Prostate gland (tissue), 2 donors: ENCODE measurements around the gene CSMD2.

ENCODE experiments used
- POLR2A ChIP-seq: fragments of 450-650 bp; IDR thresholded peaks from one replicate; pipeline ENCODE4 v1.6.1; 2016; ENCODE audit warnings: antibody characterized with exemption, mild to moderate bottlenecking
- POLR2AphosphoS5 ChIP-seq: sonication (generic); formaldehyde crosslinking; IDR thresholded peaks from one replicate; pipeline ENCODE4 v1.6.1; 2017; ENCODE audit warnings: antibody characterized with exemption
- TF ChIP-seq, protein P1 (sequence below), 4 experiments: fragments of 200-600 bp in 2 of 4; fragments of 450-650 bp in 2 of 4; sonication (generic) in 2 of 4; IDR thresholded peaks; 1 replicate in 3 of 4; 2 replicates in 1 of 4; pipeline ENCODE4 v1.5.1; 2016 to 2019; ENCODE audit warnings: antibody characterized with exemption in 4 of 4, mild to moderate bottlenecking in 2 of 4, moderate library complexity in 2 of 4

GRCh38 chr1:34108269-34108668 lies 56.8 kb downstream of the CSMD2 start:
- TF ChIP-seq, protein P1, sequence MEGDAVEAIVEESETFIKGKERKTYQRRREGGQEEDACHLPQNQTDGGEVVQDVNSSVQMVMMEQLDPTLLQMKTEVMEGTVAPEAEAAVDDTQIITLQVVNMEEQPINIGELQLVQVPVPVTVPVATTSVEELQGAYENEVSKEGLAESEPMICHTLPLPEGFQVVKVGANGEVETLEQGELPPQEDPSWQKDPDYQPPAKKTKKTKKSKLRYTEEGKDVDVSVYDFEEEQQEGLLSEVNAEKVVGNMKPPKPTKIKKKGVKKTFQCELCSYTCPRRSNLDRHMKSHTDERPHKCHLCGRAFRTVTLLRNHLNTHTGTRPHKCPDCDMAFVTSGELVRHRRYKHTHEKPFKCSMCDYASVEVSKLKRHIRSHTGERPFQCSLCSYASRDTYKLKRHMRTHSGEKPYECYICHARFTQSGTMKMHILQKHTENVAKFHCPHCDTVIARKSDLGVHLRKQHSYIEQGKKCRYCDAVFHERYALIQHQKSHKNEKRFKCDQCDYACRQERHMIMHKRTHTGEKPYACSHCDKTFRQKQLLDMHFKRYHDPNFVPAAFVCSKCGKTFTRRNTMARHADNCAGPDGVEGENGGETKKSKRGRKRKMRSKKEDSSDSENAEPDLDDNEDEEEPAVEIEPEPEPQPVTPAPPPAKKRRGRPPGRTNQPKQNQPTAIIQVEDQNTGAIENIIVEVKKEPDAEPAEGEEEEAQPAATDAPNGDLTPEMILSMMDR (IDR thresholded peaks at IDR 0.05): no peak
- TF ChIP-seq POLR2AphosphoS5 (no peak), POLR2A (no peak)
